SK-N-SH (cell line): ENCODE results near the gene IBSP. TPM values are rescaled to one million over a fixed set of nuclear protein-coding genes. Genes with fewer than 3 reads are reported as not detected.

Source experiments
- CTCF ChIA-PET: fragments of 300-600, 350-600 bp; formaldehyde crosslinking; extraction: SDS; loops from one replicate; lab custom pipeline; 2021; lab: Yijun Ruan, JAX
- POLR2A ChIA-PET: fragments of 350-600 bp; sonication (Branson Sonifier 250); formaldehyde crosslinking; extraction: SDS; loops from one replicate; lab custom pipeline; 2020; ENCODE audit warnings: antibody characterized with exemption, inconsistent platforms; lab: Yijun Ruan, JAX
- DNase-seq: peaks from one replicate; pipeline ENCODE4 v3.0.0; 2012
- H2AFZ ChIP-seq: fragments of 200-600 bp; sonication (generic); 2 replicates; pipeline ENCODE4 v1.8.1; 2016; ENCODE audit warnings: antibody characterized with exemption, mild to moderate bottlenecking, low read depth
- H3F3A ChIP-seq: fragments of 200-600 bp; sonication (generic); replicated peaks from 2 replicates; pipeline ENCODE3; 2016; ENCODE audit warnings: antibody characterized with exemption, mild to moderate bottlenecking; ENCODE audit not compliant: insufficient read depth
- H3K27ac ChIP-seq, 2 experiments: fragments of 200-500 bp in 1 of 2; fragments of 200-600 bp in 1 of 2; sonication (Bioruptor generic) in 1 of 2; sonication (generic), shearing (Covaris generic) in 1 of 2; 2 replicates each; pipeline versions ENCODE4 v1.5.1 to v1.6.1; 2014 to 2016; ENCODE audit warnings: low read depth in 2 of 2, inconsistent platforms in 1 of 2, low read length in 1 of 2, mild to moderate bottlenecking in 1 of 2, mixed read lengths in 1 of 2
- H3K27me3 ChIP-seq: fragments of 200-600 bp; sonication (generic), shearing (Covaris generic); 2 replicates; pipeline ENCODE4 v1.6.1; 2016; ENCODE audit warnings: mixed run types; ENCODE audit not compliant: insufficient read depth
- H3K36me3 ChIP-seq, 2 experiments: fragments of 200-500 bp in 1 of 2; fragments of 200-600 bp in 1 of 2; sonication (Bioruptor generic) in 1 of 2; sonication (generic) in 1 of 2; replicated peaks in 1 of 2; 2 replicates each; pipeline versions ENCODE3 to v1.5.1; 2014 to 2016; ENCODE audit warnings: low read length in 1 of 2, mild to moderate bottlenecking in 1 of 2; ENCODE audit not compliant: insufficient read depth in 2 of 2, control insufficient read depth in 1 of 2
- H3K4me1 ChIP-seq, 2 experiments: fragments of 200-500 bp in 1 of 2; fragments of 200-600 bp in 1 of 2; sonication (Bioruptor generic) in 1 of 2; sonication (generic), shearing (Covaris generic) in 1 of 2; 2 replicates each; pipeline versions ENCODE4 v1.5.1 to v1.6.1; 2014 to 2016; ENCODE audit warnings: low read depth in 1 of 2, low read length in 1 of 2, mixed run types in 1 of 2; ENCODE audit not compliant: insufficient read depth in 2 of 2, control insufficient read depth in 1 of 2
- H3K4me2 ChIP-seq: fragments of 200-600 bp; sonication (generic), shearing (Covaris generic); 2 replicates; pipeline ENCODE4 v1.6.1; 2017; ENCODE audit warnings: mixed run types
- H3K4me3 ChIP-seq, 2 experiments: fragments of 200-500 bp in 1 of 2; fragments of 200-600 bp in 1 of 2; sonication (Bioruptor generic) in 1 of 2; sonication (generic), shearing (Covaris generic) in 1 of 2; 2 replicates each; pipeline versions ENCODE4 v1.5.1 to v1.8.1; 2014 to 2016; ENCODE audit warnings: low read depth in 2 of 2, inconsistent platforms in 1 of 2, low read length in 1 of 2, mild to moderate bottlenecking in 1 of 2, mixed read lengths in 1 of 2, moderate library complexity in 1 of 2
- H3K79me2 ChIP-seq: fragments of 200-600 bp; sonication (generic); 2 replicates; pipeline ENCODE4 v1.8.1; 2017; ENCODE audit warnings: mild to moderate bottlenecking; ENCODE audit not compliant: insufficient read depth
- H3K9ac ChIP-seq: fragments of 200-600 bp; sonication (generic); 2 replicates; pipeline ENCODE4 v1.6.1; 2017; ENCODE audit warnings: mixed run types
- H3K9me2 ChIP-seq: fragments of 200-600 bp; sonication (generic); 2 replicates; pipeline ENCODE4 v1.6.1; 2017; ENCODE audit warnings: mixed run types
- H3K9me3 ChIP-seq: fragments of 200-600 bp; sonication (generic); 2 replicates; pipeline ENCODE4 v1.6.1; 2017; ENCODE audit warnings: mixed run types, mild to moderate bottlenecking, moderate library complexity
- H4K20me1 ChIP-seq: fragments of 200-600 bp; sonication (generic); 2 replicates; pipeline ENCODE4 v1.6.1; 2017; ENCODE audit warnings: mild to moderate bottlenecking, mixed run types; ENCODE audit not compliant: insufficient read depth
- ELF1 ChIP-seq: IDR thresholded peaks from 2 replicates; pipeline ENCODE4 v1.4.0; 2012
- EP300 ChIP-seq, 2 experiments: IDR thresholded peaks; 2 replicates each; pipeline versions ENCODE4 v1.4.0 to v1.6.1; 2012; ENCODE audit warnings: borderline replicate concordance in 1 of 2, low read depth in 1 of 2, low read length in 1 of 2
- FOXJ3 ChIP-seq: sonication (generic); formaldehyde crosslinking; IDR thresholded peaks from 2 replicates; pipeline ENCODE4 v1.5.1; 2020; ENCODE audit warnings: mild to moderate bottlenecking, missing genetic modification reagents
- IRF3 ChIP-seq: fragments of 150-350 bp; IDR thresholded peaks from 2 replicates; pipeline ENCODE4 v1.6.1; 2016; ENCODE audit warnings: mild to moderate bottlenecking, low read depth, low read length
- RCOR1 ChIP-seq: fragments of 150-350 bp; IDR thresholded peaks from 2 replicates; pipeline ENCODE4 v1.6.1; 2017; ENCODE audit warnings: antibody characterized with exemption, low read length
- SMC3 ChIP-seq: IDR thresholded peaks from 2 replicates; pipeline ENCODE4 v1.6.1; 2012; ENCODE audit warnings: low read depth, low read length, improper control_type of control experiment
- TEAD4 ChIP-seq: IDR thresholded peaks from 2 replicates; pipeline ENCODE4 v1.4.0; 2012; ENCODE audit warnings: mild to moderate bottlenecking, borderline replicate concordance; ENCODE audit not compliant: insufficient read depth
- YY1 ChIP-seq: IDR thresholded peaks from 2 replicates; pipeline ENCODE4 v1.4.0; 2012; ENCODE audit warnings: low read depth, mild to moderate bottlenecking
- WGBS: methylation state at CpG from one replicate; pipeline ENCODE4 v1.1.6; 2017; ENCODE audit warnings: low lambda C conversion rate; 5-methylcytosine and 5-hydroxymethylcytosine counted together
- polyA plus RNA-seq, 3 experiments: library from polyadenylated mRNA; depleted of rRNA; stranded (reverse); fragments of >200 nt; gene quantifications; 2 replicates each; pipeline ENCODE4 v1.2.3, GENCODE V29; 2012
- TF ChIP-seq, protein P1 (sequence below): fragments of 200-600 bp; sonication (generic); IDR thresholded peaks from 2 replicates; pipeline ENCODE4 v1.6.1; 2017; ENCODE audit warnings: antibody characterized with exemption, mild to moderate bottlenecking, moderate library complexity

Gene IBSP
- polyA plus RNA-seq, 1 of the 3 experiments (the other 2 are of a cell fraction): not detected

DNA sequence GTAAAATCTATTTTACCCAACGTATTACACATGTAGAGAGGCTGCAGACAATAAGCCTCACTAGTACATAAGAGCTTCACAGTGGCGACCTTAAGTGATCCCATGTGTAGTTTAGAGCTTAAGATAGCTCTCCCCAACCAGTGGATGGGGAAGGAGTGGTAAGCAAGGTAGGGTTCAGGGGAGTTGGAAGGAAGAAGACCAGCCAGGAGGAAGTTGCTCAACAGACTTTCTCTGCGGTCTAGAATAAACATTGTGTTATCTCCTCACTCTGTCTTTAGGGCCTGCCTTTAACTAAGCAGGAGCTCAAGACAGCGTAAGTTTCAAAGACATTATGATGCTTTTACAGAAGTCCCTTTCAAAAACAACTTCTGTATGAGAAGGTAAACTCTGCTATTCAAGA lies 50.3 kb downstream of the IBSP start (continued):
- TF ChIP-seq IRF3 (no peak), EP300 (IDR thresholded peaks at IDR 0.05; ENCODE audit: borderline replicate concordance in 1 of 2, low read depth in 1 of 2, low read length in 1 of 2) (no peak)

DNA sequence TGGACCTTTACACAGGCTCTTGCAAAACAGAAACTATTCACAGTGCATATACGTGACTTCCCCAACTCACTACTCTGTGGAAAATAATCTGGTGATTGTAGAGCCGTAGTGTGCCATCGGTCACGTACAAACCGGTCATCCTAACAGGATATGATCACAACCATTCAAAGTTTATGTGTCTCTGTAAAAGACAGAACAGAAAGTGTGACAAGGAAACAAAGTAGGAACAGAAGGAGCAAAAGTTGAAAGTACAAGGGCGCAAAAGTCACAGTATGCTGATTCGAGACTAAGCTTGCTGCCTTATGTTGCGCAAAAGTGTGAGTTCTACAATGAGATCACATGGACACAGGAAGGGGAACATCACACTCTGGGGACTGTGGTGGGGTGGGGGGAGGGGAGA lies 52.0 kb downstream of the IBSP start:
- H3K9ac ChIP-seq: no peak overlapping the region
- no peak for DNase-seq
- H3K27me3 ChIP-seq: no peaks in the 10 kb centered on the region
- H2AFZ ChIP-seq: no peak overlapping the region
- TF ChIP-seq RCOR1 (no peak), ELF1 (no peak), SMC3 (no peak), YY1 (no peak), TEAD4 (no peak)
- TF ChIP-seq, protein P1, sequence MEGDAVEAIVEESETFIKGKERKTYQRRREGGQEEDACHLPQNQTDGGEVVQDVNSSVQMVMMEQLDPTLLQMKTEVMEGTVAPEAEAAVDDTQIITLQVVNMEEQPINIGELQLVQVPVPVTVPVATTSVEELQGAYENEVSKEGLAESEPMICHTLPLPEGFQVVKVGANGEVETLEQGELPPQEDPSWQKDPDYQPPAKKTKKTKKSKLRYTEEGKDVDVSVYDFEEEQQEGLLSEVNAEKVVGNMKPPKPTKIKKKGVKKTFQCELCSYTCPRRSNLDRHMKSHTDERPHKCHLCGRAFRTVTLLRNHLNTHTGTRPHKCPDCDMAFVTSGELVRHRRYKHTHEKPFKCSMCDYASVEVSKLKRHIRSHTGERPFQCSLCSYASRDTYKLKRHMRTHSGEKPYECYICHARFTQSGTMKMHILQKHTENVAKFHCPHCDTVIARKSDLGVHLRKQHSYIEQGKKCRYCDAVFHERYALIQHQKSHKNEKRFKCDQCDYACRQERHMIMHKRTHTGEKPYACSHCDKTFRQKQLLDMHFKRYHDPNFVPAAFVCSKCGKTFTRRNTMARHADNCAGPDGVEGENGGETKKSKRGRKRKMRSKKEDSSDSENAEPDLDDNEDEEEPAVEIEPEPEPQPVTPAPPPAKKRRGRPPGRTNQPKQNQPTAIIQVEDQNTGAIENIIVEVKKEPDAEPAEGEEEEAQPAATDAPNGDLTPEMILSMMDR: no peak
- H3K27ac ChIP-seq: no peak overlapping the region
- no peaks in the 10 kb centered on the region for H3K9me3 ChIP-seq
- H4K20me1 ChIP-seq: no peaks in the 10 kb centered on the region
- peaks cover 0 to 3% of the 10 kb centered on the region in 2 experiments; a peak in 2 of 4 replicates for H3K4me1 ChIP-seq
- H3K4me2 ChIP-seq: no peak overlapping the region
- no peaks in the 10 kb centered on the region for H3K9me2 ChIP-seq
- H3K4me3 ChIP-seq: no peak overlapping the region
- no peaks in the 10 kb centered on the region for H3K79me2 ChIP-seq
- 76% methylated on average over 8 of the region's 8 CpGs for WGBS
- ChIA-PET CTCF (interaction anchor here (0.9 to 9.4 kb wide), 10 partner anchors 11 to 361 kb away, joined by 3 to 182 read pairs (median 30); partner anchors contain the start of gene SPP1), POLR2A (no interaction called here)
- H3K36me3 ChIP-seq: no peaks in the 10 kb centered on the region
- no peaks in the 10 kb centered on the region for H3F3A ChIP-seq

- Histone ChIP-seq H3K9me3 (no peaks in the 10 kb centered on the region), H3K4me3 (no peak overlapping the region), H3K4me1 (peaks cover 0 to 3% of the 10 kb centered on the region in 2 experiments; a peak in 2 of 4 replicates), H3K36me3 (no peaks in the 10 kb centered on the region), H3K27me3 (no peaks in the 10 kb centered on the region), H3F3A (no peaks in the 10 kb centered on the region), H2AFZ (no peak overlapping the region), H3K9me2 (no peaks in the 10 kb centered on the region), H3K27ac (no peak overlapping the region), H3K79me2 (no peaks in the 10 kb centered on the region), H4K20me1 (no peaks in the 10 kb centered on the region), H3K4me2 (no peak overlapping the region), H3K9ac (no peak overlapping the region)
- TF ChIP-seq FOXJ3: no peak
- TF ChIP-seq EP300 (IDR thresholded peaks at IDR 0.05; ENCODE audit: borderline replicate concordance in 1 of 2, low read depth in 1 of 2, low read length in 1 of 2): no peak
- no peak for DNase-seq
- POLR2A ChIA-PET: no interaction called here
- CTCF ChIA-PET: interaction anchor here (0.9 to 9.4 kb wide), 16 partner anchors 9 to 367 kb away, joined by 3 to 182 read pairs (median 5); partner anchors contain the start of gene SPP1
- 58% methylated on average over 4 of the region's 4 CpGs for WGBS
Observed at GRCh38 chr4:87851953-87852352, 52.6 kb downstream of the IBSP start.
